Measurements from ENCODE around the gene SMC4.

DNA sequence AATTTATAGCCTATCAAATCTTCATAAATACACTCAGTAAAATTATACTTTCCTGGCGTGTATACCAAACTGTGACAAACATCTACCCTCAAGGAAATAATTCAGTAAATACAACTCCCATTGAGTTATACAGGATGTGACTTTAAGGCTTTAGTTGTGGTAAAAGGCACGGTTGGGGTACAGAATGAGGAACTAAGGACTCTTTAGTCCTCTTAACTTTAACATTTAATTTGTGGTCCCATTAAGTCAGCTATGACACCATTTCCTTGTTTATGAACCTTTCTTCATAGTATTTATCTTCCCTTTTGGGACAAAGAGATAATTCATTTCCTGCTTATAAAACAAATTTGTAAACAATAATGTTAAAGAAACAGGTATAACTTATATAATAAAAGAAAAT is 30.6 kb upstream of the SMC4 start:
- TF ChIP-seq, protein P1, sequence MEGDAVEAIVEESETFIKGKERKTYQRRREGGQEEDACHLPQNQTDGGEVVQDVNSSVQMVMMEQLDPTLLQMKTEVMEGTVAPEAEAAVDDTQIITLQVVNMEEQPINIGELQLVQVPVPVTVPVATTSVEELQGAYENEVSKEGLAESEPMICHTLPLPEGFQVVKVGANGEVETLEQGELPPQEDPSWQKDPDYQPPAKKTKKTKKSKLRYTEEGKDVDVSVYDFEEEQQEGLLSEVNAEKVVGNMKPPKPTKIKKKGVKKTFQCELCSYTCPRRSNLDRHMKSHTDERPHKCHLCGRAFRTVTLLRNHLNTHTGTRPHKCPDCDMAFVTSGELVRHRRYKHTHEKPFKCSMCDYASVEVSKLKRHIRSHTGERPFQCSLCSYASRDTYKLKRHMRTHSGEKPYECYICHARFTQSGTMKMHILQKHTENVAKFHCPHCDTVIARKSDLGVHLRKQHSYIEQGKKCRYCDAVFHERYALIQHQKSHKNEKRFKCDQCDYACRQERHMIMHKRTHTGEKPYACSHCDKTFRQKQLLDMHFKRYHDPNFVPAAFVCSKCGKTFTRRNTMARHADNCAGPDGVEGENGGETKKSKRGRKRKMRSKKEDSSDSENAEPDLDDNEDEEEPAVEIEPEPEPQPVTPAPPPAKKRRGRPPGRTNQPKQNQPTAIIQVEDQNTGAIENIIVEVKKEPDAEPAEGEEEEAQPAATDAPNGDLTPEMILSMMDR (IDR thresholded peaks at IDR 0.05; ENCODE audit: insufficient read depth, low read depth, low read length): no peak
- TF ChIP-seq EZH2 (IDR thresholded peaks at IDR 0.05; ENCODE audit: insufficient read depth, low read length): no peak
